Common myeloid progenitor, CD34-positive (primary cell): ENCODE results near the gene MYLK3.

Experiments
- CTCF ChIA-PET: fragments of 350-600 bp; sonication (Branson Sonifier 250); formaldehyde crosslinking; loops from one replicate; lab custom pipeline; 2021; ENCODE audit warnings: antibody characterized with exemption; lab: Charles Lee
- POLR2A ChIA-PET: fragments of 350-600 bp; sonication (Branson Sonifier 250); formaldehyde crosslinking; loops from one replicate; lab custom pipeline; 2021; ENCODE audit warnings: antibody characterized with exemption; lab: Charles Lee
- DNase-seq, 3 donors: peaks; one replicate each; pipeline versions ENCODE4 v3.0.0 to v3.0.0-alpha.2; 2013
- H3K27ac ChIP-seq, 2 experiments: 1 replicate in 1 of 2; 2 replicates in 1 of 2; pipeline ENCODE4 v1.7.0; 2013; ENCODE audit warnings: inconsistent platforms in 2 of 2, low read length in 2 of 2, mild to moderate bottlenecking in 2 of 2, low read depth in 1 of 2, moderate library complexity in 1 of 2; ENCODE audit not compliant: severe bottlenecking in 2 of 2, insufficient read depth in 1 of 2, poor library complexity in 1 of 2
- H3K27me3 ChIP-seq, 5 experiments: replicated peaks in 2 of 5; 1 replicate in 3 of 5; 2 replicates in 2 of 5; pipeline versions ENCODE4 v1.6.1 to v1.7.0; 2013; ENCODE audit warnings: low read length in 4 of 5, mild to moderate bottlenecking in 2 of 5, moderate library complexity in 2 of 5, inconsistent platforms in 1 of 5; ENCODE audit not compliant: insufficient read depth in 5 of 5, control insufficient read depth in 4 of 5
- H3K36me3 ChIP-seq, 4 experiments: 1 replicate in 2 of 4; 2 replicates in 2 of 4; pipeline versions ENCODE4 v1.6.1 to v1.7.0; 2013; ENCODE audit warnings: low read length in 3 of 4, control low read depth in 1 of 4, mild to moderate bottlenecking in 1 of 4; ENCODE audit not compliant: control insufficient read depth in 4 of 4, insufficient read depth in 4 of 4
- H3K4me1 ChIP-seq, 4 experiments: 1 replicate in 3 of 4; 2 replicates in 1 of 4; pipeline versions ENCODE4 v1.6.1 to v1.7.1; 2013; ENCODE audit warnings: low read length in 3 of 4, mild to moderate bottlenecking in 3 of 4, control low read depth in 1 of 4, inconsistent platforms in 1 of 4, moderate library complexity in 1 of 4; ENCODE audit not compliant: control insufficient read depth in 4 of 4, insufficient read depth in 4 of 4; ENCODE audit errors: control extremely low read depth in 1 of 4
- H3K4me3 ChIP-seq, 7 experiments: 1 replicate in 4 of 7; 2 replicates in 3 of 7; pipeline versions ENCODE4 v1.5.1 to v1.7.0; 2013; ENCODE audit warnings: mild to moderate bottlenecking in 7 of 7, low read length in 6 of 7, moderate library complexity in 6 of 7, inconsistent platforms in 2 of 7, low read depth in 2 of 7, control low read depth in 1 of 7; ENCODE audit not compliant: insufficient read depth in 4 of 7, control insufficient read depth in 1 of 7; ENCODE audit errors: extremely low read depth in 1 of 7
- H3K9me3 ChIP-seq, 5 experiments: 1 replicate in 4 of 5; 2 replicates in 1 of 5; pipeline versions ENCODE4 v1.6.1 to v1.7.1; 2013; ENCODE audit warnings: low read length in 4 of 5, mild to moderate bottlenecking in 2 of 5, inconsistent platforms in 1 of 5, low read depth in 1 of 5, moderate library complexity in 1 of 5; ENCODE audit not compliant: control insufficient read depth in 4 of 5, insufficient read depth in 2 of 5; ENCODE audit errors: control extremely low read depth in 1 of 5
- WGBS: methylation state at CpG from one replicate; pipeline ENCODE4 v1.1.5; 2013; ENCODE audit not compliant: insufficient coverage; 5-methylcytosine and 5-hydroxymethylcytosine counted together

MYLK3 gene

DNA sequence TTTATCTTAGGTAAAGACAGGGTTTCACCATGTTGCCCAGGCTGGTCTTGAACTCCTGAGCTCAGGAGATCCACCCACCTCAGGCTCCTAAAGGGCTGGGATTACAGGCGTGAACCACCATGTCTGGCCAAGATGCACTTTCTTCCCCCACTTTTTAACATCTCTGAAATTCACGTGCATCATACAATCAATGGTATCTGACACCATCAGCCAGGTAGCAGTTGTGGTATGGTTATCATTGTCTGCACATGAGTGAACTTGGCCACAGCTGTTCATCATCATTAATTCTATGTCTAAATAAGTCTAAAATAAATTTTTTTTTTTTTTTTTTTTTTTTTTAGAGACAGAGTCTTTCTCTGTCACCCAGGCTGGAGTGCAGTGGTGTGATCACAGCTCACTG is 34.2 kb upstream of the MYLK3 start:
- Histone ChIP-seq H3K36me3 (no peaks in the 10 kb centered on the region), H3K27ac (no peak overlapping the region), H3K9me3 (peaks cover 1 to 12% (median 7%) of the 10 kb centered on the region in 5 experiments), H3K4me1 (no peaks in the 10 kb centered on the region), H3K27me3 (no peaks in the 10 kb centered on the region), H3K4me3 (no peak overlapping the region)
- CTCF ChIA-PET: interaction anchor here (1.3 kb wide), 1 partner anchor 9 kb away, joined by 3 read pairs; no protein-coding TSS in a partner anchor
- DNase-seq: no peak
- POLR2A ChIA-PET: interaction anchor here (0.7 kb wide), 1 partner anchor 37 kb away, joined by 5 read pairs; no protein-coding TSS in a partner anchor
- WGBS: 100% methylated on average over 1 of the region's 2 CpGs

DNA sequence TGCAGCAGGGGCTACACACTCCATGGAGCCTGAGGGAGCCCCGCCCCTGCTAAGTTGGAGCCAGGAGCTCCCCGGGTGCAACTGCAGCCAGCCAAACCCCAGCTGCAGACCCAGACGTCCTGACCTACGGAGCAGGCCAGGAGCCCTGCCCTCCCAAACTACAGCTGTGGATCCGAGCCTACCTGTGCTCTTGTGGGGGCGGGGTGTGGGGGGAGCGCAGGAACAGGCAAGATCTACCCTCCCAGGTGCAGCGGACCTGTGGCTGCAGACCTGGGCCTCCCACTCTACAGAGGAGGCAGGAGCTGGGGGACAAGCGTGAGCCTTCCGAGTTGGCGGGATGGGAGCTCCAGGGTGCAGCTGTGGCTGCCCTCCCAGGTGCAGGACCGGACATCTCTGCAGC is 29.7 kb upstream of the MYLK3 start:
- ChIA-PET POLR2A (no interaction called here), CTCF (no interaction called here)
- H3K4me3 ChIP-seq: no peak overlapping the region
- no peaks in the 10 kb centered on the region for H3K27me3 ChIP-seq
- WGBS: 97% methylated on average over 9 of the region's 12 CpGs
- DNase-seq: no peak
- no peak overlapping the region for H3K27ac ChIP-seq
- peaks cover 0 to 9% (median 0%) of the 10 kb centered on the region in 4 experiments for H3K4me1 ChIP-seq
- no peaks in the 10 kb centered on the region for H3K36me3 ChIP-seq
- peaks cover 0 to 12% (median 1%) of the 10 kb centered on the region in 5 experiments for H3K9me3 ChIP-seq

DNA sequence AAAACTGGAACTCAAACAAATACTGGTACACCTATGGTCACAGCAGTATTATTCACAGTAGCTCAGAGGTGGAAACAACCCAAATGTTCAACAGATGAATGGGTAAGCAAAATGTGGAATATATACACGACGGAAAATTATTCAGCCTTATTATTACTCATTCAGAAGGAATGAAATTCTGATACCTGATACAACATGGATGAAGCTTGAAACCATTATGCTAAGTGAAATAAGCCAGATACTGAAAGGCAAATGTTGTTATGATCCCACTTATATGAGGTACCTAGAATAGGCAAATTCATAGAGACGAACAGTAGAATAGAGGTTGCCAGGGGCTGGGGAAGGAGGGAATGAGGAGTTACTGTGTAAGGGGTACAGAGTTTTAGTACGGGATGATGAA is 27.1 kb upstream of the MYLK3 start:
- no peaks in the 10 kb centered on the region for H3K36me3 ChIP-seq
- H3K27me3 ChIP-seq: no peaks in the 10 kb centered on the region
- peaks cover 0 to 12% (median 1%) of the 10 kb centered on the region in 5 experiments for H3K9me3 ChIP-seq
- ChIA-PET CTCF (interaction anchor here (0.6 kb wide), 1 partner anchor 113 kb away, joined by 3 read pairs; no protein-coding TSS in a partner anchor), POLR2A (no interaction called here)
- H3K27ac ChIP-seq: no peak overlapping the region
- DNase-seq: no peak
- H3K4me1 ChIP-seq: peaks cover 0 to 9% (median 0%) of the 10 kb centered on the region in 4 experiments
- WGBS: 93% methylated on average over 2 of the region's 4 CpGs
- H3K4me3 ChIP-seq: no peak overlapping the region

GRCh38 chr16:46774743-46775177 is 26.6 kb upstream of the MYLK3 start:
- Histone ChIP-seq H3K4me1 (peaks cover 0 to 9% (median 0%) of the 10 kb centered on the region in 4 experiments), H3K36me3 (no peaks in the 10 kb centered on the region), H3K4me3 (no peak overlapping the region), H3K27ac (no peak overlapping the region), H3K9me3 (peaks cover 0 to 12% (median 1%) of the 10 kb centered on the region in 5 experiments), H3K27me3 (no peaks in the 10 kb centered on the region)
- ChIA-PET POLR2A (no interaction called here), CTCF (interaction anchor here (0.6 kb wide), 1 partner anchor 112 kb away, joined by 3 read pairs; no protein-coding TSS in a partner anchor)
- 92% methylated on average over 2 of the region's 3 CpGs for WGBS
- no peak for DNase-seq

DNA sequence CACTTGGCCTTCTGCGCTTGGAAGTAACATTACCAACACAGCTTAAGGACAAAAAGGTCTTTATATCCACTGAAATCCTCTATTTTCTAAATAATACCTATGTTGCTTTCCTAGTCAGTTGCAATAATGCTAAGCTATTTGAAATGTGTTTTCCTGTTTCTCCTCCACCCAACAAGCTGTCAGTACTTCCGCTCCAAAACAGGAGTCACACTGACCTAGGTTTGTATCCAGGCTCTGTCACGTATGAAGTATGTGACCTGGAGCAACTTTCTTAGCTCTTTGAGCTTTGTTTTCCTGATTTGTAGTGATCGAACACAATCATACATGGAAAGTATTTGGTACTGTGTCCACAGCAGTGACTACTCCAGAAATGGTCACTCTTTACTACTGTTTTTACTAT is 24.3 kb upstream of the MYLK3 start:
- no peak for DNase-seq
- Histone ChIP-seq H3K36me3 (no peaks in the 10 kb centered on the region), H3K27me3 (no peaks in the 10 kb centered on the region), H3K27ac (no peak overlapping the region), H3K9me3 (no peaks in the 10 kb centered on the region), H3K4me3 (no peak overlapping the region), H3K4me1 (peaks cover 0 to 9% (median 0%) of the 10 kb centered on the region in 4 experiments)
- POLR2A ChIA-PET: no interaction called here
- WGBS: 100% methylated on average over 3 of the region's 4 CpGs
- CTCF ChIA-PET: interaction anchor here (1.0 to 1.3 kb wide), 3 partner anchors 30 to 99 kb away, joined by 3 read pairs; no protein-coding TSS in a partner anchor

GRCh38 chr16:46768809-46769208 is 20.7 kb upstream of the MYLK3 start:
- Histone ChIP-seq H3K27ac (no peak overlapping the region), H3K9me3 (no peaks in the 10 kb centered on the region), H3K36me3 (no peaks in the 10 kb centered on the region), H3K27me3 (no peaks in the 10 kb centered on the region), H3K4me1 (peaks cover 0 to 9% (median 3%) of the 10 kb centered on the region in 4 experiments), H3K4me3 (no peak overlapping the region)
- ChIA-PET CTCF (no interaction called here), POLR2A (no interaction called here)
- DNase-seq: no peak
- 100% methylated on average over 5 of the region's 8 CpGs for WGBS

DNA sequence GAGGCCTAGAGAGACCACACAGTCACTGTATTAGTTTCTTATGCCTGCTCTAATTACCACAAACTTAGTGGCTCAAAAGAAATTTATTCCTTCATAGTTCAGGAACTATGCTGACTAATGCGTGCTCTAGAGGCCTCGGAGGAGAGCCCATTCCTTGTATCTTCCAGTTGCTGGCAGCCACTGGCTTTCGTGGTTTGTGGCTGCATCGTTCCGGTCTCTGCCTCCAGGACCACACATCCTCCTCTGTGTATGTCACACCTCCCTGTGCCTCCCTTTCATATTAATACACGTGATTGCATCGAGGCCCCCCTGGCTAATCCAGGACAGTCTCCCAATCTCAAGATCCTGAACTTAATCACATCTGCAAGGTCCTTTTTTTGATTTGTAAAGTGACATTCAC is 16.9 kb upstream of the MYLK3 start:
- Histone ChIP-seq H3K36me3 (no peaks in the 10 kb centered on the region), H3K9me3 (no peaks in the 10 kb centered on the region), H3K27ac (no peak overlapping the region), H3K4me1 (peaks cover 0 to 9% (median 3%) of the 10 kb centered on the region in 4 experiments), H3K4me3 (no peak overlapping the region), H3K27me3 (no peaks in the 10 kb centered on the region)
- whole genome bisulfite sequencing: 4% methylated on average over 7 of the region's 7 CpGs
- ChIA-PET POLR2A (no interaction called here), CTCF (no interaction called here)
- DNase-seq: peak; percentile 26 to 69 (median 64)
